PC-9 (cell line): ENCODE data around the gene NUDT16L1. TPM values are rescaled to one million over a fixed set of nuclear protein-coding genes. Genes with fewer than 3 reads are reported as not detected.

Source experiments
- BruUV-seq: library from RNA; stranded (reverse); fragments of 400-500 nt; replicated peaks from 2 replicates; lab custom pipeline; 2021; lab: Mats Ljungman, UMichigan
- CTCF ChIA-PET: fragments of 300-600 bp; sonication (Branson Sonifier 250); formaldehyde crosslinking; loops from one replicate; lab custom pipeline; 2022; ENCODE audit warnings: antibody characterized with exemption; lab: Charles Lee
- POLR2A ChIA-PET: fragments of 300-600 bp; sonication (Branson Sonifier 250); formaldehyde crosslinking; loops from one replicate; lab custom pipeline; 2022; ENCODE audit warnings: antibody characterized with exemption; ENCODE audit not compliant: unreplicated experiment; lab: Charles Lee
- DNase-seq, 2 experiments: peaks; one replicate each; pipeline versions ENCODE4 v3.0.0 to v3.0.0-alpha.2; 2015 to 2022; ENCODE audit warnings: mixed read lengths in 1 of 2
- H2AFZ ChIP-seq: fragments of 200-600 bp; sonication (generic); 2 replicates; pipeline ENCODE4 v1.8.1; 2017; ENCODE audit warnings: antibody characterized with exemption
- H3F3A ChIP-seq: fragments of 200-600 bp; sonication (generic); 2 replicates; pipeline ENCODE4 v1.8.1; 2017; ENCODE audit warnings: antibody characterized with exemption, mild to moderate bottlenecking, low read depth; ENCODE audit not compliant: insufficient read depth
- H3K27ac ChIP-seq: fragments of 200-600 bp; sonication (generic); 2 replicates; pipeline ENCODE4 v1.6.1; 2016; ENCODE audit warnings: mixed run types
- H3K27me3 ChIP-seq: fragments of 200-600 bp; sonication (generic); 2 replicates; pipeline ENCODE4 v1.6.1; 2016; ENCODE audit warnings: low read depth, mixed run types; ENCODE audit not compliant: insufficient read depth
- H3K36me3 ChIP-seq: fragments of 200-600 bp; sonication (generic); 2 replicates; pipeline ENCODE4 v1.6.1; 2016; ENCODE audit warnings: low read depth, mixed run types
- H3K4me1 ChIP-seq: fragments of 200-600 bp; sonication (generic); replicated peaks from 2 replicates; pipeline ENCODE4 v1.6.1; 2016; ENCODE audit warnings: mixed run types; ENCODE audit not compliant: insufficient read depth
- H3K4me2 ChIP-seq: fragments of 200-600 bp; sonication (generic); 2 replicates; pipeline ENCODE4 v1.6.1; 2017; ENCODE audit warnings: mixed run types
- H3K4me3 ChIP-seq: fragments of 200-600 bp; sonication (generic); 2 replicates; pipeline ENCODE4 v1.6.1; 2016; ENCODE audit warnings: mixed run types
- H3K79me2 ChIP-seq: fragments of 200-600 bp; sonication (generic); 2 replicates; pipeline ENCODE4 v1.6.1; 2017; ENCODE audit warnings: low read depth, mixed run types
- H3K9me2 ChIP-seq: fragments of 200-600 bp; sonication (generic); 2 replicates; pipeline ENCODE4 v1.8.1; 2017; ENCODE audit warnings: mild to moderate bottlenecking; ENCODE audit not compliant: insufficient read depth
- H3K9me3 ChIP-seq: fragments of 200-600 bp; sonication (generic); 2 replicates; pipeline ENCODE4 v1.8.1; 2016; ENCODE audit warnings: low read depth; ENCODE audit not compliant: insufficient read depth
- H4K20me1 ChIP-seq: fragments of 200-600 bp; sonication (generic); 2 replicates; pipeline ENCODE4 v1.8.1; 2017; ENCODE audit not compliant: insufficient read depth
- CTCF ChIP-seq: fragments of 200-600 bp; sonication (generic); conservative IDR thresholded peaks from 2 replicates; pipeline ENCODE4 v1.6.1; 2017; ENCODE audit warnings: mixed run types, antibody characterized with exemption, mild to moderate bottlenecking, moderate library complexity
- EZH2 ChIP-seq: fragments of 200-600 bp; sonication (generic); IDR thresholded peaks from 2 replicates; pipeline ENCODE4 v1.8.0; 2017; ENCODE audit warnings: antibody characterized with exemption, low read depth
- intact Hi-C: fragments of 100-400 bp; cut with micrococcal nuclease; formaldehyde crosslinking; loops from one replicate; pipeline ENCODE4 v1.10.0; 2022; ENCODE audit not compliant: unreplicated experiment
- total RNA-seq: library from RNA; stranded (reverse); gene quantifications from 2 replicates; pipeline ENCODE4 v1.2.3, GENCODE V29; 2021

Gene NUDT16L1
- total RNA-seq, 1 experiment from 2014 or later: 25.7 TPM

GRCh38 chr16:4679156-4679849, 14.1 kb upstream of the NUDT16L1 start:
- Histone ChIP-seq H3K9me3 (no peaks in the 10 kb centered on the region), H3K4me1 (peaks cover 50% of the 10 kb centered on the region), H4K20me1 (no peaks in the 10 kb centered on the region), H3K79me2 (no peaks in the 10 kb centered on the region), H3K36me3 (no peaks in the 10 kb centered on the region; the same call in 1 of the 2 replicates), H3K4me3 (peak overlapping the region; percentile 60), H3F3A (peaks cover 48% of the 10 kb centered on the region), H2AFZ (no peak overlapping the region), H3K27me3 (no peaks in the 10 kb centered on the region), H3K27ac (peak overlapping the region; percentile 85), H3K9me2 (no peaks in the 10 kb centered on the region), H3K4me2 (peak overlapping the region; percentile 87)
- TF ChIP-seq EZH2 (no peak), CTCF (no peak)
- ChIA-PET CTCF (interaction anchor here (1.6 kb wide), 1 partner anchor 55 kb away, joined by 6 read pairs; the partner anchor contains the start of gene MGRN1), POLR2A (interaction anchor here (0.7 kb wide), 1 partner anchor 63 kb away, joined by 7 read pairs; no protein-coding TSS in a partner anchor)
- peak in 1 of 2 experiments; percentile 35 for DNase-seq
- BruUV-seq: no TSS peak
- intact Hi-C loops: no loop called here

GRCh38 chr16:4679850-4680636, 13.3 kb upstream of the NUDT16L1 start:
- H3F3A ChIP-seq: peaks cover 53% of the 10 kb centered on the region
- H3K4me3 ChIP-seq: peak overlapping the region; percentile 60
- POLR2A ChIA-PET: interaction anchor here (0.5 to 0.7 kb wide), 3 partner anchors 36 to 64 kb away, joined by 6 to 8 read pairs (median 7); no protein-coding TSS in a partner anchor
- no peaks in the 10 kb centered on the region for H3K9me2 ChIP-seq
- peaks cover 58% of the 10 kb centered on the region for H3K4me1 ChIP-seq
- CTCF ChIA-PET: interaction anchor here (1.6 kb wide), 1 partner anchor 56 kb away, joined by 6 read pairs; the partner anchor contains the start of gene MGRN1
- no peaks in the 10 kb centered on the region for H3K79me2 ChIP-seq
- no peaks in the 10 kb centered on the region for H3K9me3 ChIP-seq
- H4K20me1 ChIP-seq: no peaks in the 10 kb centered on the region
- intact Hi-C loops: loop anchor here (10.0 kb wide), 1 partner anchor 415 kb away; the partner anchor contains the start of gene EEF2KMT
- no peaks in the 10 kb centered on the region; the same call in 1 of the 2 replicates for H3K36me3 ChIP-seq
- peak overlapping the region; percentile 63 for H2AFZ ChIP-seq
- peak; percentile 91 to 97 for DNase-seq
- H3K27ac ChIP-seq: peak overlapping the region; percentile 85
- no TSS peak for BruUV-seq
- H3K4me2 ChIP-seq: peak overlapping the region; percentile 87
- no peaks in the 10 kb centered on the region for H3K27me3 ChIP-seq
- TF ChIP-seq EZH2 (no peak), CTCF (no peak)
